Measurements from ENCODE around the gene FAM13A.

DNA sequence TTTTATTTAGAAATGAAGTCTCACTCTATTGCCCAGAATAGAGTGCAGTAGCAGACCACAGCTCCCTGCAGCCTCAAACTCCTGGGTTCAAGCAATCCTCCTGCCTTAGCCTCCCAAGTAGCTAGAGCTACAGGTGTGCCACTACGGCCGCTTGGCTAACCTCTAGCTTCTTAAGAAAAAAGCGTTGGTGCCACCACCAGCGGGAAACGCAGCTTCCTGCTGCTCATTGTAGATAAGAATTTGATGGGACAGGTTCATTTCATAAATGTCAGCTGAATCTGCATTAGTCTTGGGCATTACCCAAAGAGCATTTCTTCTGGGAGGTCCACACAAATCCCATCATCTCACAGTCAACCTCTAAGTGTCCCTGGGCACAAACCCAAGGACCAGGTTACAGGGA lies 326.2 kb downstream of the FAM13A start:
- TF ChIP-seq CTCF (IDR thresholded peaks at IDR 0.05 in 8 of 11, conservative IDR thresholded peaks at IDR 0.05 in 3 of 11) (no peak), POLR2AphosphoS5 (IDR thresholded peaks at IDR 0.05) (peak in 1 of 3 donors; percentile 4), POLR2A (IDR thresholded peaks at IDR 0.05) (no peak)
